GM18873 (cell line): ENCODE results near the gene TGFA.

ENCODE experiments used
- ATAC-seq: cut with Tn5 transposase; IDR thresholded peaks from one replicate; pipeline ENCODE4 v1.9.1; 2021; ENCODE audit warnings: mild to moderate bottlenecking, moderate library complexity, moderate number of reproducible peaks; ENCODE audit not compliant: unreplicated experiment, low FRiP score

The TGFA gene

GRCh38 chr2:70503896-70504295 lies 49.7 kb downstream of the TGFA start:
- ATAC-seq: no peak

GRCh38 chr2:70501728-70502127 lies 51.9 kb downstream of the TGFA start:
- ATAC-seq: no peak

GRCh38 chr2:70501215-70501614 lies 52.4 kb downstream of the TGFA start:
- no peak for ATAC-seq

GRCh38 chr2:70499253-70499652 lies 54.4 kb downstream of the TGFA start:
- no peak for ATAC-seq

- ATAC-seq: no peak
Observed at GRCh38 chr2:70498528-70498927, 55.1 kb downstream of the TGFA start.

GRCh38 chr2:70498054-70498453 lies 55.6 kb downstream of the TGFA start:
- ATAC-seq: no peak

- no peak for ATAC-seq
Observed at GRCh38 chr2:70496819-70497218, 56.8 kb downstream of the TGFA start.

- ATAC-seq: no peak
Observed at GRCh38 chr2:70494293-70494886, 59.2 kb downstream of the TGFA start.

GRCh38 chr2:70490381-70490780 lies 63.2 kb downstream of the TGFA start:
- ATAC-seq: no peak

- no peak for ATAC-seq
Observed at GRCh38 chr2:70489165-70489564, 64.5 kb downstream of the TGFA start.

- no peak for ATAC-seq
Observed at GRCh38 chr2:70484086-70484485, 69.5 kb downstream of the TGFA start.

GRCh38 chr2:70482401-70482800 lies 71.2 kb downstream of the TGFA start:
- no peak for ATAC-seq

- ATAC-seq: no peak
Observed at GRCh38 chr2:70480468-70480867, 73.2 kb downstream of the TGFA start.

GRCh38 chr2:70479816-70480215 lies 73.8 kb downstream of the TGFA start:
- ATAC-seq: no peak

GRCh38 chr2:70477441-70477844 lies 76.2 kb downstream of the TGFA start:
- ATAC-seq: no peak

- no peak for ATAC-seq
Observed at GRCh38 chr2:70475266-70475665, 78.4 kb downstream of the TGFA start.

- ATAC-seq: no peak
Observed at GRCh38 chr2:70474256-70474848, 79.3 kb downstream of the TGFA start.

GRCh38 chr2:70473101-70473722 lies 80.4 kb downstream of the TGFA start:
- ATAC-seq: no peak

GRCh38 chr2:70472221-70472890 lies 81.3 kb downstream of the TGFA start:
- no peak for ATAC-seq

- ATAC-seq: no peak
Observed at GRCh38 chr2:70471129-70471528, 82.5 kb downstream of the TGFA start.

- ATAC-seq: no peak
Observed at GRCh38 chr2:70469961-70470360, 83.7 kb downstream of the TGFA start.

GRCh38 chr2:70469435-70469834 lies 84.2 kb downstream of the TGFA start:
- no peak for ATAC-seq
